ENCODE results near the gene MDFIC. TPM values are rescaled to one million over a fixed set of nuclear protein-coding genes. Genes with fewer than 3 reads are reported as not detected.

Gene MDFIC
- total RNA-seq, 4 donors from 2014 or later = 50.3 to 89.5 (median 58.1) TPM

DNA sequence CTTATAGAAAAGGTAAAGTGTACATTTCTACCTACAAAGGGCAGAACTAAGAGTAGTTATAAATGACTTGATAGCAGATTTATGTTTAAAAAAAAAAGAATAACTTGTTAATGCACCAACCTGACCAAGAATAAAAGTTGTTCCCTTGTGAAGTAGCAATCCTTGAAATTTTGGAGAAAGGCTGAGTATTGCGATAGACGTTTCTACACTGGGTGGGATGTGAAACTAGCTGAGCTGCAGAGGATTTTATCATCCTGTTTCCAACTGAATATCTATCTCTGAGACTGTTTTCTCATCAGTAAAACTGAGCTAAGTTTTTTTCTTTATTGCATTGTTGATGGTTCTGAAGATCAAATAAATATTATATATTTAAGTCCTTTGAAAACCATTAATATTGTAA is 14.6 kb downstream of the MDFIC start:
- peaks cover 68% of the 10 kb centered on the region in 2 donors for H3K4me1 ChIP-seq
- WGBS, 2 donors = 71 to 74% methylated on average over 2 of the region's 2 CpGs
- no peaks in the 10 kb centered on the region for H3K36me3 ChIP-seq
- no peak for DNase-seq
- intact Hi-C loops (cut with DNase I) = no loop called here
- H3K4me3 ChIP-seq (replicated peaks in 1 of 3) = no peak overlapping the region
- H3K27me3 ChIP-seq = no peaks in the 10 kb centered on the region
- no peak for TF ChIP-seq POLR2A (IDR thresholded peaks at IDR 0.05)
- TF ChIP-seq, protein P1, sequence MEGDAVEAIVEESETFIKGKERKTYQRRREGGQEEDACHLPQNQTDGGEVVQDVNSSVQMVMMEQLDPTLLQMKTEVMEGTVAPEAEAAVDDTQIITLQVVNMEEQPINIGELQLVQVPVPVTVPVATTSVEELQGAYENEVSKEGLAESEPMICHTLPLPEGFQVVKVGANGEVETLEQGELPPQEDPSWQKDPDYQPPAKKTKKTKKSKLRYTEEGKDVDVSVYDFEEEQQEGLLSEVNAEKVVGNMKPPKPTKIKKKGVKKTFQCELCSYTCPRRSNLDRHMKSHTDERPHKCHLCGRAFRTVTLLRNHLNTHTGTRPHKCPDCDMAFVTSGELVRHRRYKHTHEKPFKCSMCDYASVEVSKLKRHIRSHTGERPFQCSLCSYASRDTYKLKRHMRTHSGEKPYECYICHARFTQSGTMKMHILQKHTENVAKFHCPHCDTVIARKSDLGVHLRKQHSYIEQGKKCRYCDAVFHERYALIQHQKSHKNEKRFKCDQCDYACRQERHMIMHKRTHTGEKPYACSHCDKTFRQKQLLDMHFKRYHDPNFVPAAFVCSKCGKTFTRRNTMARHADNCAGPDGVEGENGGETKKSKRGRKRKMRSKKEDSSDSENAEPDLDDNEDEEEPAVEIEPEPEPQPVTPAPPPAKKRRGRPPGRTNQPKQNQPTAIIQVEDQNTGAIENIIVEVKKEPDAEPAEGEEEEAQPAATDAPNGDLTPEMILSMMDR (IDR thresholded peaks at IDR 0.05) = no peak
- H3K27ac ChIP-seq = peak overlapping the region; percentile 49 to 59 (median 58)
- H3K9me3 ChIP-seq = no peaks in the 10 kb centered on the region

- intact Hi-C loops (cut with DNase I) = no loop called here
- H3K4me3 ChIP-seq (replicated peaks in 1 of 3) = no peak overlapping the region
- DNase-seq = no peak
- H3K4me1 ChIP-seq = peaks cover 61 to 65% of the 10 kb centered on the region in 2 donors
- TF ChIP-seq, protein P1 (IDR thresholded peaks at IDR 0.05) = no peak
- TF ChIP-seq POLR2A (IDR thresholded peaks at IDR 0.05) = no peak
- H3K36me3 ChIP-seq = no peaks in the 10 kb centered on the region
- 74 to 92% methylated on average over 1 of the region's 1 CpG for WGBS, 2 donors
- H3K27me3 ChIP-seq = no peaks in the 10 kb centered on the region
- no peak overlapping the region for H3K27ac ChIP-seq
- no peaks in the 10 kb centered on the region for H3K9me3 ChIP-seq
These were observed 15.6 kb downstream of the MDFIC start for GRCh38 chr7:114937446-114937845.

DNA sequence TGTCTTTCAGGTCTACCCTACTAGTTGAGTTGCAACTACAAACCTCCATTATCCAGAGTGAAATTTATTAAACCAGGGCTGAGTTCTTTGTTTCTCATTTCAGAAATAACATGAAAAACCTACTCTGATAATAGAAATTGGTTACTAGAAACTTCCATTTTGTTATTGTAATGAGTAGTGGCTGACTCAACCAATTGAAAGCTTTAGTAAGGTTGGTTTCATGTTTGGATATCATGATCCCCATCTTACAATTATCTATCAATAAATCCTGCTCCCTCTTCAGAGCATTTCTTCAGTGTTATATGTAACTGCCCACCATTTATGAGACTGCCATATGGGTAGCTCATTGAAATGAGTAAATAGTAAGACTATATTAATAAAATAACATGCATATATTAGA is 16.9 kb downstream of the MDFIC start:
- Histone ChIP-seq H3K9me3 (no peaks in the 10 kb centered on the region), H3K36me3 (no peaks in the 10 kb centered on the region), H3K4me3 (replicated peaks in 1 of 3) (no peak overlapping the region), H3K27me3 (no peaks in the 10 kb centered on the region), H3K4me1 (peaks cover 47 to 53% of the 10 kb centered on the region in 2 donors), H3K27ac (no peak overlapping the region)
- DNase-seq = no peak
- TF ChIP-seq POLR2A (IDR thresholded peaks at IDR 0.05) = no peak
- TF ChIP-seq, protein P1 (IDR thresholded peaks at IDR 0.05) = no peak
- intact Hi-C loops (cut with DNase I) = no loop called here

- H3K27me3 ChIP-seq = no peaks in the 10 kb centered on the region
- H3K4me1 ChIP-seq = peaks cover 39 to 45% of the 10 kb centered on the region in 2 donors
- no peaks in the 10 kb centered on the region for H3K36me3 ChIP-seq
- no peak for DNase-seq
- no peak overlapping the region for H3K4me3 ChIP-seq (replicated peaks in 1 of 3)
- TF ChIP-seq, protein P1 (IDR thresholded peaks at IDR 0.05) = no peak
- no peak for TF ChIP-seq POLR2A (IDR thresholded peaks at IDR 0.05)
- intact Hi-C loops (cut with DNase I) = no loop called here
- H3K27ac ChIP-seq = no peak overlapping the region
- 64 to 71% methylated on average over 3 of the region's 3 CpGs for WGBS, 2 donors
- H3K9me3 ChIP-seq = no peaks in the 10 kb centered on the region
These were observed 17.7 kb downstream of the MDFIC start for GRCh38 chr7:114939484-114940097.

DNA sequence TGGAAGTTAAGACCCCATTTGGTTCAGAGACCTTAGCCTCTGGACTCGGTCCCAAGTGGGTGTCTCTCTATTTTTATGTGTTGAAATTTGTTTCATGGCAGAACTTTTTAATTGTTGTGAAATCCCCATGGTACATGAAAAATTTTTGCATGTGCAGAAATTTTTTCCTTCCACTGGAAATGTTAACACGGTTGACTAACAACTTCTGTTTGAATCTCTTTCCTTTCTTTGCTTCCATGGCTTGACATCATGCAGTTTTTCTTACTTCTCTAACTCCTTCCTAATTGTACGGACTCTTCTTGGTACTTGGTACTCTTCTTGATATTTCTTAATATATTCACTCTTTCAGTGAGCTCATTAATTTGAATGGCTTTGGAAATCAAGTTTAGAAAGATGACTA is 18.3 kb downstream of the MDFIC start:
- intact Hi-C loops (cut with DNase I) = no loop called here
- TF ChIP-seq, protein P1 (IDR thresholded peaks at IDR 0.05) = no peak
- TF ChIP-seq POLR2A (IDR thresholded peaks at IDR 0.05) = no peak
- H3K9me3 ChIP-seq = no peaks in the 10 kb centered on the region
- WGBS, 2 donors = 85 to 87% methylated on average over 3 of the region's 3 CpGs
- peaks cover 37 to 38% of the 10 kb centered on the region in 2 donors for H3K4me1 ChIP-seq
- no peaks in the 10 kb centered on the region for H3K27me3 ChIP-seq
- H3K27ac ChIP-seq = no peak overlapping the region
- no peak overlapping the region for H3K4me3 ChIP-seq (replicated peaks in 1 of 3)
- H3K36me3 ChIP-seq = no peaks in the 10 kb centered on the region
- DNase-seq = no peak

All from thyroid gland (tissue), 4 donors.